Uterus (tissue), 4 donors: ENCODE measurements around the gene RAB7A. TPM values are rescaled to one million over a fixed set of nuclear protein-coding genes. Genes with fewer than 3 reads are reported as not detected.

Experiments used
- DNase-seq, 2 donors: peaks; one replicate each; pipeline ENCODE4 v3.0.0-alpha.2; 2019 to 2020
- H3K27ac ChIP-seq, 2 donors: fragments of 200-600 bp; sonication (generic); 1 replicate in 1 of 2; 2 replicates in 1 of 2; pipeline ENCODE4 v1.5.1; 2016 to 2018
- H3K27me3 ChIP-seq, 2 donors: fragments of 200-600 bp; sonication (generic); one replicate each; pipeline ENCODE4 v1.5.1; 2018 to 2019; ENCODE audit warnings: control low read depth in 1 of 2
- H3K36me3 ChIP-seq, 2 donors: fragments of 200-600 bp; sonication (generic); one replicate each; pipeline ENCODE4 v1.5.1; 2019; ENCODE audit warnings: control low read depth in 1 of 2
- H3K4me1 ChIP-seq, 2 donors: fragments of 200-600 bp; sonication (generic); one replicate each; pipeline ENCODE4 v1.5.1; 2018 to 2019; ENCODE audit warnings: control low read depth in 1 of 2
- H3K4me3 ChIP-seq, 2 donors: fragments of 200-600 bp; sonication (generic); 1 replicate in 1 of 2; 2 replicates in 1 of 2; pipeline ENCODE4 v1.5.1; 2018 to 2019; ENCODE audit warnings: mild to moderate bottlenecking in 1 of 2
- H3K9me3 ChIP-seq, 2 donors: fragments of 200-600 bp; sonication (generic); one replicate each; pipeline ENCODE4 v1.5.1; 2019; ENCODE audit warnings: control low read depth in 1 of 2
- CTCF ChIP-seq, 4 experiments: fragments of 200-600 bp in 2 of 4; fragments of 450-650 bp in 2 of 4; sonication (generic) in 2 of 4; IDR thresholded peaks; one replicate each; pipeline ENCODE4 v1.5.1; 2016 to 2019; ENCODE audit warnings: antibody characterized with exemption in 4 of 4, mild to moderate bottlenecking in 2 of 4, moderate library complexity in 1 of 4
- POLR2A ChIP-seq, 2 donors: fragments of 450-650 bp; IDR thresholded peaks; one replicate each; pipeline ENCODE4 v1.6.1; 2016; ENCODE audit warnings: antibody characterized with exemption in 2 of 2, mild to moderate bottlenecking in 1 of 2, moderate library complexity in 1 of 2
- intact Hi-C: fragments of 100-400 bp; cut with DNase I; formaldehyde crosslinking; loops from one replicate; pipeline ENCODE4 v1.15.1; 2023; ENCODE audit warnings: low total_unique reads
- total RNA-seq, 4 donors: library from RNA; depleted of rRNA in 3 of 4; stranded (reverse); fragments of >200 nt in 3 of 4; gene quantifications; one replicate each; pipeline versions ENCODE4 v1.1.0 to v1.2.4, GENCODE V29; 2014 to 2023
- donor health status: DM: yes; HTN: yes; CAD: no.

Gene RAB7A
- total RNA-seq, 4 donors from 2014 or later: 32.8 to 224 (median 70.6) TPM

GRCh38 chr3:128761392-128761791 lies 35.4 kb downstream of the RAB7A start:
- Histone ChIP-seq H3K36me3 (no peaks in the 10 kb centered on the region), H3K4me1 (peaks cover 0 to 5% of the 10 kb centered on the region in 2 donors), H3K27ac (no peak overlapping the region), H3K27me3 (no peaks in the 10 kb centered on the region), H3K9me3 (no peaks in the 10 kb centered on the region), H3K4me3 (no peak overlapping the region)
- DNase-seq: no peak
- intact Hi-C loops: no loop called here
- TF ChIP-seq CTCF (IDR thresholded peaks at IDR 0.05): no peak

- no peak overlapping the region for H3K27ac ChIP-seq
- TF ChIP-seq POLR2A (IDR thresholded peaks at IDR 0.05) (no peak), CTCF (IDR thresholded peaks at IDR 0.05) (no peak)
- H3K27me3 ChIP-seq: no peaks in the 10 kb centered on the region
- DNase-seq: no peak
- H3K4me3 ChIP-seq: no peak overlapping the region
- H3K9me3 ChIP-seq: no peaks in the 10 kb centered on the region
- intact Hi-C loops: no loop called here
- peaks cover 0 to 5% of the 10 kb centered on the region in 2 donors for H3K4me1 ChIP-seq
- H3K36me3 ChIP-seq: no peaks in the 10 kb centered on the region
Observed at GRCh38 chr3:128763967-128764366, 38.0 kb downstream of the RAB7A start.

GRCh38 chr3:128764863-128765262 lies 38.9 kb downstream of the RAB7A start:
- no peak for DNase-seq
- H3K36me3 ChIP-seq: no peaks in the 10 kb centered on the region
- peaks cover 0 to 5% of the 10 kb centered on the region in 2 donors for H3K4me1 ChIP-seq
- no peaks in the 10 kb centered on the region for H3K27me3 ChIP-seq
- intact Hi-C loops: no loop called here
- no peak overlapping the region for H3K4me3 ChIP-seq
- H3K27ac ChIP-seq: no peak overlapping the region
- H3K9me3 ChIP-seq: no peaks in the 10 kb centered on the region
- no peak for TF ChIP-seq CTCF (IDR thresholded peaks at IDR 0.05)
- no peak for TF ChIP-seq POLR2A (IDR thresholded peaks at IDR 0.05)

GRCh38 chr3:128767094-128767750 lies 41.2 kb downstream of the RAB7A start:
- H3K27ac ChIP-seq: no peak overlapping the region
- H3K36me3 ChIP-seq: no peaks in the 10 kb centered on the region
- H3K27me3 ChIP-seq: no peaks in the 10 kb centered on the region
- intact Hi-C loops: no loop called here
- no peaks in the 10 kb centered on the region for H3K4me1 ChIP-seq
- no peak for DNase-seq
- H3K4me3 ChIP-seq: no peak overlapping the region
- H3K9me3 ChIP-seq: no peaks in the 10 kb centered on the region
- TF ChIP-seq POLR2A (IDR thresholded peaks at IDR 0.05): no peak
- no peak for TF ChIP-seq CTCF (IDR thresholded peaks at IDR 0.05)

- no peak overlapping the region for H3K4me3 ChIP-seq
- intact Hi-C loops: no loop called here
- no peaks in the 10 kb centered on the region for H3K4me1 ChIP-seq
Observed at GRCh38 chr3:128768471-128768870, 42.5 kb downstream of the RAB7A start.

More at GRCh38 chr3:128768471-128768870, 42.5 kb downstream of the RAB7A start:
- DNase-seq: no peak
- TF ChIP-seq CTCF (IDR thresholded peaks at IDR 0.05) (no peak), POLR2A (IDR thresholded peaks at IDR 0.05) (no peak)
- H3K36me3 ChIP-seq: no peaks in the 10 kb centered on the region
- no peak overlapping the region for H3K27ac ChIP-seq
- no peaks in the 10 kb centered on the region for H3K9me3 ChIP-seq
- H3K27me3 ChIP-seq: no peaks in the 10 kb centered on the region
